ENCODE measurements around the gene HOGA1.

DNA sequence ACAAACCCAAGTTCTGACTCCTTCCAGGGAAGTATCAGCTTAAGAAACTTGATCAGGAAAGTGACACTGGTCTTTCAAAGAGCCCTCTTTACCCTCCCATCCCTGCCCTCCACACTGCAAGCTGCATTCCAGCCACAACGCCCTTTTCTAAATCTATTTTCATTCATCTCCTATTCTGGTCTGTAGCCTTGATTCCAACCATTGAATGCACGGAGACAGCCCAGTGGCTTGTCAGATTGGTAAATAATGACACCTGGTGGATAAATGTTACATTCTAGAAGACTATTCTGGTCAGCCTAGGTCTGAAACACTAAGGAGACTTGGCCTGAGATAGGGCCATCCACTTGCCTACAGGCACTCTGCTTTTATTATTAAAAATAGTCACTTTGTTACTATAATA, 28.2 kb downstream of the HOGA1 start:
- TF ChIP-seq, protein P1, sequence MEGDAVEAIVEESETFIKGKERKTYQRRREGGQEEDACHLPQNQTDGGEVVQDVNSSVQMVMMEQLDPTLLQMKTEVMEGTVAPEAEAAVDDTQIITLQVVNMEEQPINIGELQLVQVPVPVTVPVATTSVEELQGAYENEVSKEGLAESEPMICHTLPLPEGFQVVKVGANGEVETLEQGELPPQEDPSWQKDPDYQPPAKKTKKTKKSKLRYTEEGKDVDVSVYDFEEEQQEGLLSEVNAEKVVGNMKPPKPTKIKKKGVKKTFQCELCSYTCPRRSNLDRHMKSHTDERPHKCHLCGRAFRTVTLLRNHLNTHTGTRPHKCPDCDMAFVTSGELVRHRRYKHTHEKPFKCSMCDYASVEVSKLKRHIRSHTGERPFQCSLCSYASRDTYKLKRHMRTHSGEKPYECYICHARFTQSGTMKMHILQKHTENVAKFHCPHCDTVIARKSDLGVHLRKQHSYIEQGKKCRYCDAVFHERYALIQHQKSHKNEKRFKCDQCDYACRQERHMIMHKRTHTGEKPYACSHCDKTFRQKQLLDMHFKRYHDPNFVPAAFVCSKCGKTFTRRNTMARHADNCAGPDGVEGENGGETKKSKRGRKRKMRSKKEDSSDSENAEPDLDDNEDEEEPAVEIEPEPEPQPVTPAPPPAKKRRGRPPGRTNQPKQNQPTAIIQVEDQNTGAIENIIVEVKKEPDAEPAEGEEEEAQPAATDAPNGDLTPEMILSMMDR (IDR thresholded peaks at IDR 0.05) = peak; percentile 52 to 81 (median 62)
- no peak for TF ChIP-seq POLR2A (IDR thresholded peaks at IDR 0.05)
